ENCODE results near the gene CREB3L1.
"Not testable (repeated sequence)": the region's sequence is repeated elsewhere in the genome, so short reads cannot be mapped to it uniquely, and the experiment has no call there.

CREB3L1 gene

GRCh38 chr11:46302866-46303265 lies 25.4 kb downstream of the CREB3L1 start:
- TF ChIP-seq CTCF (IDR thresholded peaks at IDR 0.05; ENCODE audit: insufficient read depth, low read depth, low read length, missing control alignments): no peak
- no peak for DNase-seq (ENCODE audit: low read depth)
- no peak overlapping the region for H3K4me3 ChIP-seq (ENCODE audit: low read length)

DNA sequence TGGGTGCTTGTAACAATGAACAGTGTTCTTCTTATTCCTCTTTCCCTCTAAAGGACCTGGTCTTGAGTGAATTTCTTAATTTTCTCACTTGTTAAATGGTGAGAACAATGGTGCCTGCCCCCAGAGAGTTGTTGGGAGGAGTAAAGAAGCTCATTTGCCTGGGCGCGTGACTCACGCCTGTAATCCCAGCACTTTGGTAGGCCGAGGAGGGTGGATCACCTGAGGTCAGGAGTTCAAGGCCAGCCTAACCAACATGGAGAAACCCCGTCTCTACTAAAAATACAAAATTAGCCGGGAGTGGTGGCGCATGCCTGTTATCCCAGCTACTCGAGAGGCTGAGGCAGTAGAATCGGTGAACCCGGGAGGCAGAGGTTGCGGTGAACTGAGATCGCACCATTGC lies 26.6 kb downstream of the CREB3L1 start:
- not testable (repeated sequence) for H3K4me3 ChIP-seq (ENCODE audit: low read length); DNase-seq (ENCODE audit: low read depth)

- no peak overlapping the region for H3K4me3 ChIP-seq (ENCODE audit: low read length)
- TF ChIP-seq CTCF (IDR thresholded peaks at IDR 0.05; ENCODE audit: insufficient read depth, low read depth, low read length, missing control alignments): no peak
- DNase-seq (ENCODE audit: low read depth): no peak
These were observed 27.2 kb downstream of the CREB3L1 start for GRCh38 chr11:46304605-46305179.

- peak; percentile 65 for DNase-seq (ENCODE audit: low read depth)
- no peak overlapping the region for H3K4me3 ChIP-seq (ENCODE audit: low read length)
- TF ChIP-seq CTCF (IDR thresholded peaks at IDR 0.05; ENCODE audit: insufficient read depth, low read depth, low read length, missing control alignments): peak; percentile 40
These were observed 27.8 kb downstream of the CREB3L1 start for GRCh38 chr11:46305295-46305694.

DNA sequence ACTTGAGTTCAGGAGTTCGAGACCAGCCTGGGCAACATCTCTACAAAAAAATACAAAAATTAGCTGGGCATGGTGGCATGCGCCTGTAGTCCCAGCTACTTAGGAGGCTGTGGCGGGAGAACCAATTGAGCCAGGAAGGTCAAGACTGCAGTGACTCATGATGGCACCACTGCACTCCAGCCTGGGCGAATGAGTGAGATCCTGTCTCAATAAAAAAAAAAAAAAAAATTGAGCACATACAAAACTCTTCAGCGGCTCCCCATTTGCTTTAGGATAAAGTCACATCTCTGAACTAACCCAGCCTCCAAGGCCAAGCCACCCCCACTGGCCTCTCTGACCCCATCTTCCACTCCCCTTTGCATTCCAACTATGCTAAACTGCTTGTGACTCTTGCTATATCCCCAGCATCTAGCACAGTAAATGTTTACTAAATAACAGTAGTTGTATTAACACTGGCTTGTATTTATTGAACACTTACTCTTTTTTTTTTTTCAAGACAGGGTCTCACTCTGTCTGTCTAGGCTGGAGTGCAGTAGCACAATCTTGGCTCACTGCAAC lies 28.9 kb downstream of the CREB3L1 start:
- no peak for TF ChIP-seq CTCF (IDR thresholded peaks at IDR 0.05; ENCODE audit: insufficient read depth, low read depth, low read length, missing control alignments)
- DNase-seq (ENCODE audit: low read depth): no peak
- H3K4me3 ChIP-seq (ENCODE audit: low read length): no peak overlapping the region

- no peak for TF ChIP-seq CTCF (IDR thresholded peaks at IDR 0.05; ENCODE audit: insufficient read depth, low read depth, low read length, missing control alignments)
- no peak for DNase-seq (ENCODE audit: low read depth)
- H3K4me3 ChIP-seq (ENCODE audit: low read length): no peak overlapping the region
These were observed 29.9 kb downstream of the CREB3L1 start for GRCh38 chr11:46307369-46307768.

GRCh38 chr11:46307785-46308341 lies 30.4 kb downstream of the CREB3L1 start:
- no peak for TF ChIP-seq CTCF (IDR thresholded peaks at IDR 0.05; ENCODE audit: insufficient read depth, low read depth, low read length, missing control alignments)
- H3K4me3 ChIP-seq (ENCODE audit: low read length): no peak overlapping the region
- DNase-seq (ENCODE audit: low read depth): no peak

Measured in epithelial cell of esophagus (primary cell).